ENCODE measurements around the gene RCL1.

The RCL1 gene

GRCh38 chr9:4811824-4812223 lies 19.1 kb downstream of the RCL1 start:
- DNase-seq (ENCODE audit: low spot score) (no peak), FAIRE-seq (no peak)

DNA sequence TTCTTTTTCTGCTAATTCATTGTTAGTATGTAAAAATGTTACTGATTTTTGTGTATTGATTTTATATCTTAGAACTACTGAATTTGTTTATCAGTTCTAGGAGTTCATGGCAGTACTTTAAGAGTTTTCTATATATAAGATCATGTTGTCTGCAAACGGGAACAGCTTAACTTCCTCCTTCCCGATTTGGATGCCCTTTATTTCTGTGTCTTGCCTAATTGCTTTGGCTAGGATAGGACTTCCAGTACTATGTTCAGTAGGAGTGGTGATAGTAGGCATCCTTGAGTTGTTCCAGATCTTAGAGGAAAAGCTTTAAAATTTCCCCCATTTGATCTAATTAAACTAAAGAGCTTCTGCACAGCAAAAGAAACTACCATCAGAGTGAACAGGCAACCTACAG lies 20.1 kb downstream of the RCL1 start:
- DNase-seq (ENCODE audit: low spot score), result no peak
- no peak for FAIRE-seq

DNA sequence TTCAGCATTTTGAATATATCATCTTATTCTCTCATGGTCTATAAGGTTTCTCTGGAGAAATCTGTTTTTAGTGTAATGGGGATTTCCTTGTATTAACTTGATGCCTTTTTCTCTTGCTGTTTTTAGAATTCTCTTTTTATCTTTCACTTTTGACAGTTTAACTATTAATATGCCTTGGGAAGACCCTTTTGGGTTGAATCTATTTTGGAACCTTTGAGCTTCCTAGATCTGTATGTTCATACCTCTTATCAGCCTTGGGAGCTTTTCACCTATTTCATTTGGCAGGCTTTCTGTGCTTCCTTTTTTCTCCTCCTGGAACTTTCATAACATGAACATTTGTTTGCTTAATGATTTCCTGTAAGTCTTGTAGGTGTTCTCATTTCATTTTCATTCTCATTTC lies 22.2 kb downstream of the RCL1 start:
- DNase-seq (ENCODE audit: low spot score) (no peak), FAIRE-seq (no peak)

GRCh38 chr9:4815381-4815956 lies 22.7 kb downstream of the RCL1 start:
- DNase-seq (ENCODE audit: low spot score) (no peak), FAIRE-seq (no peak)

DNA sequence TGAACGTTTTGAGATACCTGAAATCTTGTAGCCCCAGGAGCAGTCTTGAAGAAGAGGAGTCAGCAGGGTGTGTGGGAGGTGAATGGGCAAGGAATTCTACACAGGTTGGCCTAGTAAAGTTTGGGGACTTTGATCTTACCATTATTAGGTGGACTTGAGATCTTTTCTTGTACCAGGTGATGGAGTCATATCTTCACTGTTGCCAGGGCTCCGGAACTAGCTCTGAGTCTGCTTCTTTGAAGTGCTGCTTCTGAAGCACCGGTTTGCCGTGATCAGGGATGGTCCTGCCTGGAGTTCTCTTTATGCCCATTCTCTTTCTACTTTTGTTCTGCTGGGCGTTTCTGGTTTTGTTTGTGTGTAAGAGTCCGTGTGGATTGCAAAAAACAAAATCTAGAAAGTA lies 27.4 kb downstream of the RCL1 start:
- FAIRE-seq (no peak), DNase-seq (ENCODE audit: low spot score) (no peak)

GRCh38 chr9:4821133-4821532 lies 28.4 kb downstream of the RCL1 start:
- FAIRE-seq (no peak), DNase-seq (ENCODE audit: low spot score) (no peak)

DNA sequence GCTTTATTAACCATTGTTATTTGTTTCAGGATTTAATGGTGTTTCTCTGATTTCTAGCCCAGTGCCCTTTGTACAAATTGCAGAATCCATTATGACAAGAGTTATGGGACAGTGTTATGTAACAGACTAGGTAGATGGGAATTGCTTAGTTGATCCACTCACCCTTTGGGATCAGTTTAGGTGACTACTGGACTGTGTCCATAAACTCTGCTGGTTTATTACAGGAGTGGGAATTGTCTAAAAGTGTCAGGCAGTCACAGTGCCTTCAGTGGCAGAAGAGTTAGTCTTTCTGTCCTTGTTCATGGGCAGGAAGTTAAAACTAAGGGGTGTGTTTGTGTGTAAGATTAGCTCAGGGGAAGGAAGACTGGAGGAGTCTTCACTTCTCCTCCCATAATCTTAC lies 29.3 kb downstream of the RCL1 start:
- DNase-seq (ENCODE audit: low spot score), result no peak
- no peak for FAIRE-seq

GRCh38 chr9:4826417-4827166 lies 33.8 kb downstream of the RCL1 start:
- FAIRE-seq, result no peak

DNA sequence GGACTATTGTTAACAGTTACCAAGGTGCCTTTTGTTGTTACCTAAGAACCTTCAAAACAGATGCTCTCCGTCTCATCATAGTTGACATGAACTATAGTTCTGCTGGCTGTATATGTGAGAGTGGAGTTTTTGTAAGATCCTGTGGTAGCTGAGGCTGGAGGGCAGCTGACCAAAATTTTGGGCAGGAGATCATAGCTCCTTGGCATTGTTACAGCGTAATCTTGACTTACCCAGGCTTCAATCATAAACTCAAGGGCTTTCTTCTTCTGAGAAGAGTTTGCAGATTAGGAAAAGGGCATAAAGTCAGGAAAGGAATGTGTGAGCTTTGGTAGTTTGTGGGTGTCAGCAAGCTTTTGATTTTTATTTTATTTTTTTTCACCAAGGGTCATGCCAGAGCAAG lies 34.5 kb downstream of the RCL1 start:
- no peak for FAIRE-seq
- DNase-seq (ENCODE audit: low spot score), result no peak

More at GRCh38 chr9:4826417-4827166, 33.8 kb downstream of the RCL1 start:
- no peak for DNase-seq (ENCODE audit: low spot score)

- DNase-seq (ENCODE audit: low spot score), result no peak
- FAIRE-seq, result no peak
These were observed 36.0 kb downstream of the RCL1 start for GRCh38 chr9:4828761-4829160.

GRCh38 chr9:4829969-4830368 lies 37.2 kb downstream of the RCL1 start:
- no peak for FAIRE-seq
- DNase-seq (ENCODE audit: low spot score), result no peak

DNA sequence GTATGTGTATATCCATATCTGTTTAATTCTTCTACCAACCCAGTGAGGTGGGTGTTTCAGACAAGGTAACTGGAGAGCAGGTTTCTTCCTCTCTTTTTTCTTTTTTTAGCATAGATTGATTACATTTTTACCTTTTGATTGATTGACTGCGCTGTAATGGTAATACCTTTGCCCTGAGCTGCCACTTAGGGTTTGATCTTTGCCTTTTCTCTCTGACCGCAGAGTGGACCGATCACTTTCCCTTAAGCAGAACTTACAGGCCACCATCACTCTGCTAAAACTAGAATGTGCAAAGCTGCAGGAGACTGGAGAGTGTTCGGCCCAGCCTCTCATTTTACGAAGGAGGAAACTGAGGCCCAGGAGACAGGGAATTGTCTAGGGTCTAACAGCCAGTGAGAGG lies 38.0 kb downstream of the RCL1 start:
- FAIRE-seq (no peak), DNase-seq (ENCODE audit: low spot score) (no peak)

GRCh38 chr9:4831119-4831518 lies 38.4 kb downstream of the RCL1 start:
- FAIRE-seq (no peak), DNase-seq (ENCODE audit: low spot score) (no peak)

GRCh38 chr9:4831944-4832343 lies 39.2 kb downstream of the RCL1 start:
- FAIRE-seq (no peak), DNase-seq (ENCODE audit: low spot score) (no peak)

GRCh38 chr9:4832786-4833579 lies 40.2 kb downstream of the RCL1 start:
- FAIRE-seq, result no peak
- DNase-seq (ENCODE audit: low spot score), result peak; percentile 66

GRCh38 chr9:4833781-4834560 lies 41.2 kb downstream of the RCL1 start:
- FAIRE-seq (no peak), DNase-seq (ENCODE audit: low spot score) (no peak)

DNA sequence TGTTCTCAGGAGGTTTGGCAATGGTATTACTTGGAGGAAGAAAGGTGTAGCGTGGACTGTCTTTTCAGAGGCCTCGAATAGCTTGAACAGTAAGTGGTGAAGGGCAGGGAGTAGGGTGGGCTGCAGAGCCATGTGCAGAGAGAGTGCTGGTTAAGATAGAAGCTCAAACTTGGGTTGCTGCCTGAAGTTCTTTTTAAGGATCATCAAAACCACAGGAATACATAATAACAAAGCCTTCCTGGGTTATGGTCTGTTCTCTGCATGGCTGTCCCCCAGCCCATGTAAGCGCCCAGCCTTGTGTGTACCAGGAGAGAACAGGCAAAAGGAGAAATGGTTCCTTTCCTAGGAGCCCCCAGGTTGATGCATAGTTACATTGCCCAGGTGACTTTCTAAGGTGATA lies 43.9 kb downstream of the RCL1 start:
- FAIRE-seq (no peak), DNase-seq (ENCODE audit: low spot score) (no peak)

- DNase-seq (ENCODE audit: low spot score) (peak; percentile 31), FAIRE-seq (no peak)
These were observed 44.8 kb downstream of the RCL1 start for GRCh38 chr9:4837261-4838188.

DNA sequence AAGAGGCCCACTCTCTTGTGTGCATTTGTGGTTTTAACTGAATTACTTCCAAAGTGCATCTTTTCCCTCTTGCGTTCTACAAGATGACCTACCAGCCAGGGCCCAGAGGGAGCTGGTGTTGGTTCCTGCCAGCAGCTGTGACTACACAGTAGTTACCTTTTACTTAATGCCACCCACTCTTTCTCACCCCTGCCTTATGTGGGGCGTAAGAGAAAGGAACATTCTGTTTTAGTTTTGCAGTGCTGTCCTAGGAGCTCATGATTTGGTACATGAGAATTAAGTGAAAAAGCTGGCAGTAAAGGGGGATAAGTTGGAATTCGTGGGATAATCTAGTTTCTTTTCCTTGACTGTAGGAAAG lies 45.4 kb downstream of the RCL1 start:
- DNase-seq (ENCODE audit: low spot score) (no peak), FAIRE-seq (no peak)

- no peak for FAIRE-seq
- DNase-seq (ENCODE audit: low spot score), result no peak
These were observed 46.7 kb downstream of the RCL1 start for GRCh38 chr9:4839470-4839912.

DNA sequence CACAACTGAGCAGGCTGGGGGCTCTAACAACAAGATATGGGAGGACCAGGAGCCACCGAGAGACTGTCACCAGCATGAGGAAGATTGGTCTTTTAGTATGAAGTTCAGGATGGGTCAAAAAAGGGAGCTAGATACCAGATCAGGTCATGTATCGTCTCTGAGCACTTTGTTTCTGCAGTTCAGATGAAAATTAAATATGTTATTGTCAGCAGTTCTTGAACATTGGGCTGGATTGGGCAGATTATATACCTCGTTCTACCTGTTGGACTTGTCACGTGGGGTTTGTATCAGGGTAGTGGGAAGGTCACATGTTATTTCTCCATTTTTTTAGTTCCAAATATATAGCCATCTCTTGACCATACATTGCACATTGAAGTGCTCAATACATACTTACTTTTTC lies 47.3 kb downstream of the RCL1 start:
- no peak for DNase-seq (ENCODE audit: low spot score)
- no peak for FAIRE-seq

All from urothelium cell line (cell line).